Transverse colon (tissue), 4 donors: Measurements from ENCODE around the gene SNX12.

Source experiments
- CTCF ChIP-seq, 5 experiments: fragments of 200-600 bp in 3 of 5; fragments of 450-650 bp in 2 of 5; sonication (generic) in 3 of 5; IDR thresholded peaks; 1 replicate in 2 of 5; 2 replicates in 3 of 5; pipeline ENCODE4 v1.5.1; 2016 to 2017; ENCODE audit warnings: antibody characterized with exemption in 5 of 5, inconsistent platforms in 3 of 5, mild to moderate bottlenecking in 2 of 5, moderate library complexity in 1 of 5
- EP300 ChIP-seq: sonication (generic); formaldehyde crosslinking; IDR thresholded peaks from one replicate; pipeline ENCODE4 v1.6.1; 2017; ENCODE audit warnings: antibody characterized with exemption, low read depth
- POLR2A ChIP-seq: fragments of 450-650 bp; IDR thresholded peaks from one replicate; pipeline ENCODE4 v1.6.1; 2016; ENCODE audit warnings: antibody characterized with exemption, mild to moderate bottlenecking, moderate library complexity
- POLR2AphosphoS5 ChIP-seq, 3 donors: sonication (generic); formaldehyde crosslinking; IDR thresholded peaks; one replicate each; pipeline ENCODE4 v1.6.1; 2016; ENCODE audit warnings: antibody characterized with exemption in 3 of 3

GRCh38 chrX:71082822-71083221 is 14.7 kb upstream of the SNX12 start:
- no peak for TF ChIP-seq CTCF (IDR thresholded peaks at IDR 0.05)
- TF ChIP-seq POLR2A = no peak
- TF ChIP-seq POLR2AphosphoS5 (IDR thresholded peaks at IDR 0.05) = no peak
- TF ChIP-seq EP300 = no peak
